ENCODE measurements around the gene NSD2.
A peak's percentile ranks its signal among the peaks of the same experiment; 100 is the strongest.

NSD2 gene

GRCh38 chr4:1823545-1823932 lies 47.7 kb upstream of the NSD2 start:
- WGBS: 94% methylated on average over 11 of the region's 12 CpGs
- Histone ChIP-seq H3K9me3 (ENCODE audit: control insufficient read depth, low read length) (no peaks in the 10 kb centered on the region), H3K23ac (ENCODE audit: low read length in 2 of 2) (no peak overlapping the region)

GRCh38 chr4:1824746-1825145 lies 46.4 kb upstream of the NSD2 start:
- Histone ChIP-seq H2AK5ac (ENCODE audit: low read length, severe bottlenecking) (no peak overlapping the region), H3K9me3 (ENCODE audit: control insufficient read depth, low read length) (no peaks in the 10 kb centered on the region), H3K36me3 (ENCODE audit: control insufficient read depth in 1 of 2, insufficient read depth in 2 of 2, low read depth in 1 of 2, low read length in 2 of 2) (peaks cover 61 to 64% of the 10 kb centered on the region in 2 experiments), H3K79me1 (replicated peaks; ENCODE audit: low read length, poor library complexity, severe bottlenecking) (peaks cover 15% of the 10 kb centered on the region), H3K4me2 (ENCODE audit: low read length, poor library complexity, severe bottlenecking) (no peak overlapping the region), H2BK15ac (ENCODE audit: low read depth, poor library complexity, severe bottlenecking) (no peak overlapping the region), H2BK5ac (ENCODE audit: low read depth, low read length, poor library complexity, severe bottlenecking) (no peak overlapping the region), H3K4me1 (ENCODE audit: control insufficient read depth, insufficient read depth, low read depth, low read length) (peaks cover 1% of the 10 kb centered on the region), H2BK120ac (ENCODE audit: low read depth, low read length) (no peak overlapping the region), H2BK12ac (ENCODE audit: low read length in 2 of 2) (no peak overlapping the region), H3K23ac (ENCODE audit: low read length in 2 of 2) (no peak overlapping the region), H2AFZ (ENCODE audit: low read depth, low read length) (no peak overlapping the region), H3K14ac (ENCODE audit: low read length in 2 of 2) (no peak overlapping the region), H4K8ac (ENCODE audit: low read length) (no peak overlapping the region), H3K4me3 (ENCODE audit: insufficient read depth in 1 of 2, low read depth in 1 of 2, low read length in 2 of 2) (no peak overlapping the region), H3K9ac (ENCODE audit: low read length) (no peak overlapping the region), H3K4ac (ENCODE audit: low read depth in 1 of 2, low read length in 2 of 2) (no peak overlapping the region), H3K27ac (ENCODE audit: low read length, poor library complexity, severe bottlenecking) (no peak overlapping the region), H4K91ac (ENCODE audit: low read length) (peak overlapping the region; percentile 28), H3K18ac (ENCODE audit: low read depth in 1 of 2, low read length in 2 of 2) (no peak overlapping the region), H3K27me3 (ENCODE audit: control insufficient read depth in 1 of 2, insufficient read depth in 1 of 2, low read length in 2 of 2) (no peaks in the 10 kb centered on the region)
- WGBS: 97% methylated on average over 11 of the region's 11 CpGs
- no peak for DNase-seq

More at GRCh38 chr4:1823545-1823932, 47.7 kb upstream of the NSD2 start:
- Histone ChIP-seq H4K91ac (ENCODE audit: low read length) (no peak overlapping the region), H3K4ac (ENCODE audit: low read depth in 1 of 2, low read length in 2 of 2) (no peak overlapping the region), H2BK12ac (ENCODE audit: low read length in 2 of 2) (no peak overlapping the region), H2BK15ac (ENCODE audit: low read depth, poor library complexity, severe bottlenecking) (no peak overlapping the region), H3K27ac (ENCODE audit: low read length, poor library complexity, severe bottlenecking) (no peak overlapping the region), H3K18ac (ENCODE audit: low read depth in 1 of 2, low read length in 2 of 2) (no peak overlapping the region), H2BK120ac (ENCODE audit: low read depth, low read length) (no peak overlapping the region), H3K14ac (ENCODE audit: low read length in 2 of 2) (no peak overlapping the region), H3K36me3 (ENCODE audit: control insufficient read depth in 1 of 2, insufficient read depth in 2 of 2, low read depth in 1 of 2, low read length in 2 of 2) (peaks cover 73 to 75% of the 10 kb centered on the region in 2 experiments), H2AFZ (ENCODE audit: low read depth, low read length) (no peak overlapping the region), H3K4me3 (ENCODE audit: insufficient read depth in 1 of 2, low read depth in 1 of 2, low read length in 2 of 2) (no peak overlapping the region), H4K8ac (ENCODE audit: low read length) (no peak overlapping the region), H3K4me2 (ENCODE audit: low read length, poor library complexity, severe bottlenecking) (no peak overlapping the region), H2BK5ac (ENCODE audit: low read depth, low read length, poor library complexity, severe bottlenecking) (no peak overlapping the region), H2AK5ac (ENCODE audit: low read length, severe bottlenecking) (no peak overlapping the region), H3K27me3 (ENCODE audit: control insufficient read depth in 1 of 2, insufficient read depth in 1 of 2, low read length in 2 of 2) (no peaks in the 10 kb centered on the region), H3K79me1 (replicated peaks; ENCODE audit: low read length, poor library complexity, severe bottlenecking) (peaks cover 15% of the 10 kb centered on the region), H3K9ac (ENCODE audit: low read length) (no peak overlapping the region), H3K4me1 (ENCODE audit: control insufficient read depth, insufficient read depth, low read depth, low read length) (no peaks in the 10 kb centered on the region)
- no peak for DNase-seq

- Histone ChIP-seq H3K14ac (ENCODE audit: low read length in 2 of 2) (no peak overlapping the region), H2BK120ac (ENCODE audit: low read depth, low read length) (no peak overlapping the region), H3K18ac (ENCODE audit: low read depth in 1 of 2, low read length in 2 of 2) (no peak overlapping the region), H3K23ac (ENCODE audit: low read length in 2 of 2) (no peak overlapping the region), H4K8ac (ENCODE audit: low read length) (no peak overlapping the region), H3K4me1 (ENCODE audit: control insufficient read depth, insufficient read depth, low read depth, low read length) (peaks cover 1% of the 10 kb centered on the region), H2BK5ac (ENCODE audit: low read depth, low read length, poor library complexity, severe bottlenecking) (no peak overlapping the region), H2AFZ (ENCODE audit: low read depth, low read length) (no peak overlapping the region), H3K79me1 (replicated peaks; ENCODE audit: low read length, poor library complexity, severe bottlenecking) (peaks cover 13% of the 10 kb centered on the region), H3K36me3 (ENCODE audit: control insufficient read depth in 1 of 2, insufficient read depth in 2 of 2, low read depth in 1 of 2, low read length in 2 of 2) (peaks cover 55 to 61% of the 10 kb centered on the region in 2 experiments), H3K4me2 (ENCODE audit: low read length, poor library complexity, severe bottlenecking) (no peak overlapping the region), H3K27ac (ENCODE audit: low read length, poor library complexity, severe bottlenecking) (no peak overlapping the region), H2BK12ac (ENCODE audit: low read length in 2 of 2) (no peak overlapping the region), H3K9me3 (ENCODE audit: control insufficient read depth, low read length) (no peaks in the 10 kb centered on the region), H3K9ac (ENCODE audit: low read length) (no peak overlapping the region), H3K4ac (ENCODE audit: low read depth in 1 of 2, low read length in 2 of 2) (no peak overlapping the region), H4K91ac (ENCODE audit: low read length) (no peak overlapping the region), H3K4me3 (ENCODE audit: insufficient read depth in 1 of 2, low read depth in 1 of 2, low read length in 2 of 2) (no peak overlapping the region), H2BK15ac (ENCODE audit: low read depth, poor library complexity, severe bottlenecking) (no peak overlapping the region), H2AK5ac (ENCODE audit: low read length, severe bottlenecking) (no peak overlapping the region), H3K27me3 (ENCODE audit: control insufficient read depth in 1 of 2, insufficient read depth in 1 of 2, low read length in 2 of 2) (no peaks in the 10 kb centered on the region)
- WGBS: 94% methylated on average over 19 of the region's 19 CpGs
- no peak for DNase-seq
Measured at GRCh38 chr4:1825326-1825725, 45.9 kb upstream of the NSD2 start.

GRCh38 chr4:1826531-1827350 lies 44.5 kb upstream of the NSD2 start:
- peaks cover 22% of the 10 kb centered on the region for H3K79me1 ChIP-seq (replicated peaks; ENCODE audit: low read length, poor library complexity, severe bottlenecking)

More at GRCh38 chr4:1826531-1827350, 44.5 kb upstream of the NSD2 start:
- no peak overlapping the region for H3K4me2 ChIP-seq (ENCODE audit: low read length, poor library complexity, severe bottlenecking)
- WGBS: 97% methylated on average over 30 of the region's 30 CpGs
- no peak overlapping the region for H2BK12ac ChIP-seq (ENCODE audit: low read length in 2 of 2)
- H2AFZ ChIP-seq (ENCODE audit: low read depth, low read length): no peak overlapping the region
- no peaks in the 10 kb centered on the region for H3K27me3 ChIP-seq (ENCODE audit: control insufficient read depth in 1 of 2, insufficient read depth in 1 of 2, low read length in 2 of 2)
- DNase-seq: no peak
- H3K4ac ChIP-seq (ENCODE audit: low read depth in 1 of 2, low read length in 2 of 2): no peak overlapping the region
- H3K14ac ChIP-seq (ENCODE audit: low read length in 2 of 2): no peak overlapping the region
- H3K23ac ChIP-seq (ENCODE audit: low read length in 2 of 2): no peak overlapping the region
- no peak overlapping the region for H3K9ac ChIP-seq (ENCODE audit: low read length)
- no peak overlapping the region for H2BK120ac ChIP-seq (ENCODE audit: low read depth, low read length)
- no peak overlapping the region for H3K4me3 ChIP-seq (ENCODE audit: insufficient read depth in 1 of 2, low read depth in 1 of 2, low read length in 2 of 2)
- H4K91ac ChIP-seq (ENCODE audit: low read length): no peak overlapping the region
- H2BK5ac ChIP-seq (ENCODE audit: low read depth, low read length, poor library complexity, severe bottlenecking): no peak overlapping the region
- H2AK5ac ChIP-seq (ENCODE audit: low read length, severe bottlenecking): no peak overlapping the region
- H4K8ac ChIP-seq (ENCODE audit: low read length): no peak overlapping the region
- no peak overlapping the region for H3K18ac ChIP-seq (ENCODE audit: low read depth in 1 of 2, low read length in 2 of 2)
- peaks cover 61 to 68% of the 10 kb centered on the region in 2 experiments for H3K36me3 ChIP-seq (ENCODE audit: control insufficient read depth in 1 of 2, insufficient read depth in 2 of 2, low read depth in 1 of 2, low read length in 2 of 2)
- peaks cover 1% of the 10 kb centered on the region for H3K4me1 ChIP-seq (ENCODE audit: control insufficient read depth, insufficient read depth, low read depth, low read length)
- no peaks in the 10 kb centered on the region for H3K9me3 ChIP-seq (ENCODE audit: control insufficient read depth, low read length)
- no peak overlapping the region for H2BK15ac ChIP-seq (ENCODE audit: low read depth, poor library complexity, severe bottlenecking)
- no peak overlapping the region for H3K27ac ChIP-seq (ENCODE audit: low read length, poor library complexity, severe bottlenecking)
